ENCODE measurements around the gene LYSMD2. TPM values are rescaled to one million over a fixed set of nuclear protein-coding genes. Genes with fewer than 3 reads are reported as not detected.

The LYSMD2 gene
- total RNA-seq, 1 experiment from 2014 or later: 5.4 TPM

Other genes starting within 250 kb of the LYSMD2 start
- 3.2 and 17.8 TPM in 2 replicates for gene DMXL2, start 114.9 kb downstream of the LYSMD2 start, total RNA-seq (2014; rRNA removed; shearing (Covaris generic); ENCODE audit: low replicate concordance)
- not detected in 2 replicates for gene SCG3, start 56.2 kb downstream of the LYSMD2 start, total RNA-seq (2014; rRNA removed; shearing (Covaris generic); ENCODE audit: low replicate concordance)
- gene TMOD2, start 13.9 kb upstream of the LYSMD2 start, total RNA-seq (2014; rRNA removed; shearing (Covaris generic); ENCODE audit: low replicate concordance): 0.72 and 2.6 TPM in 2 replicates
- 6.9 and 13.7 TPM in 2 replicates for gene TMOD3, start 92.0 kb upstream of the LYSMD2 start, total RNA-seq (2014; rRNA removed; shearing (Covaris generic); ENCODE audit: low replicate concordance)
- gene LEO1, start 234.1 kb upstream of the LYSMD2 start, total RNA-seq (2014; rRNA removed; shearing (Covaris generic); ENCODE audit: low replicate concordance): 16.9 and 32.3 TPM in 2 replicates

All from Karpas-422 (cell line).